K562 (cell line): ENCODE data around the gene ROBO3. TPM values are rescaled to one million over a fixed set of nuclear protein-coding genes. Genes with fewer than 3 reads are reported as not detected.

Experiments used
- ATAC-seq: fragments of 200-7000 bp; cut with Tn5 transposase; 3 replicates; pipeline ENCODE4 v1.9.1; 2020; ENCODE audit warnings: moderate library complexity
- BruUV-seq: library from RNA; stranded (reverse); fragments of 400-500 nt; replicated peaks from 2 replicates; lab custom pipeline; 2021; lab: Mats Ljungman, UMichigan
- CTCF ChIA-PET: fragments of 300-600 bp; formaldehyde crosslinking; extraction: SDS; loops from one replicate; lab custom pipeline; 2021; ENCODE audit warnings: low intra/inter-chr PET ratio; lab: Yijun Ruan, JAX
- POLR2A ChIA-PET: fragments of 300-600, 350-650 bp; sonication (Branson Sonifier 250); formaldehyde crosslinking; extraction: SDS; loops from one replicate; lab custom pipeline; 2021; ENCODE audit warnings: antibody characterized with exemption, inconsistent platforms; lab: Yijun Ruan, JAX
- DNase-seq, 4 experiments: peaks; one replicate each; pipeline versions ENCODE4 v3.0.0 to v3.0.0-alpha.2; 2011 to 2018; ENCODE audit warnings: low spot score in 3 of 4, mixed read lengths in 3 of 4; ENCODE audit errors: extremely low read depth in 1 of 4
- FAIRE-seq: peaks from 2 replicates; lab custom pipeline; 2011; peaks lifted over from hg19 to GRCh38; lab: Jason Lieb, UNC
- H2AFZ ChIP-seq: 2 replicates; pipeline ENCODE4 v1.6.0; 2011; ENCODE audit warnings: low read depth, low read length, control low read depth, inconsistent platforms
- H3K27ac ChIP-seq: fragments of 200-600 bp; 3 replicates; pipeline ENCODE4 v1.8.0; 2011; ENCODE audit warnings: low read depth, mild to moderate bottlenecking, control low read depth, inconsistent platforms, low read length, moderate library complexity, mixed read lengths; ENCODE audit errors: extremely low read depth
- H3K27me3 ChIP-seq, 2 experiments: fragments of 300-600 bp in 1 of 2; 2 replicates in 1 of 2; 3 replicates in 1 of 2; pipeline versions ENCODE4 v1.6.0 to v1.8.0; 2011; ENCODE audit warnings: inconsistent platforms in 2 of 2, low read length in 2 of 2, mild to moderate bottlenecking in 1 of 2, mixed read lengths in 1 of 2, moderate library complexity in 1 of 2; ENCODE audit not compliant: control insufficient read depth in 2 of 2, insufficient read depth in 2 of 2
- H3K36me3 ChIP-seq: fragments of 300-600 bp; 3 replicates; pipeline ENCODE4 v1.8.0; 2011; ENCODE audit warnings: mild to moderate bottlenecking, low read length, inconsistent platforms; ENCODE audit not compliant: control insufficient read depth, insufficient read depth
- H3K4me1 ChIP-seq, 2 experiments: fragments of 200-600 bp in 1 of 2; replicated peaks in 1 of 2; 2 replicates in 1 of 2; 3 replicates in 1 of 2; pipeline versions ENCODE4 v1.5.1 to v1.8.0; 2011; ENCODE audit warnings: inconsistent platforms in 2 of 2, low read length in 2 of 2, mild to moderate bottlenecking in 1 of 2, mixed read lengths in 1 of 2, moderate library complexity in 1 of 2; ENCODE audit not compliant: control insufficient read depth in 2 of 2, insufficient read depth in 2 of 2
- H3K4me2 ChIP-seq: 2 replicates; pipeline ENCODE4 v1.6.1; 2011; ENCODE audit warnings: low read length, control low read depth, inconsistent platforms, mixed read lengths; ENCODE audit not compliant: insufficient read depth
- H3K4me3 ChIP-seq: fragments of 200-600 bp; sonication (generic), shearing (Covaris generic); 2 replicates; pipeline ENCODE4 v1.5.1; 2016; ENCODE audit warnings: control low read depth, inconsistent platforms
- H3K79me2 ChIP-seq: fragments of 200-600 bp; 3 replicates; pipeline ENCODE4 v1.8.0; 2011; ENCODE audit warnings: low read length, inconsistent platforms; ENCODE audit not compliant: control insufficient read depth, insufficient read depth
- H3K9ac ChIP-seq, 2 experiments: 2 replicates each; pipeline versions ENCODE4 v1.6.0 to v1.6.1; 2011; ENCODE audit warnings: low read depth in 2 of 2, low read length in 2 of 2, control low read depth in 1 of 2, inconsistent platforms in 1 of 2, mild to moderate bottlenecking in 1 of 2, mixed read lengths in 1 of 2; ENCODE audit not compliant: insufficient read depth in 1 of 2
- H3K9me1 ChIP-seq: one replicate; pipeline ENCODE4 v1.6.0; 2011; ENCODE audit warnings: inconsistent platforms, mild to moderate bottlenecking, low read length, moderate library complexity; ENCODE audit not compliant: control insufficient read depth, insufficient read depth
- H3K9me3 ChIP-seq: replicated peaks from 2 replicates; pipeline ENCODE4 v1.5.1; 2011; ENCODE audit warnings: low read depth, low read length, inconsistent platforms; ENCODE audit not compliant: control insufficient read depth, insufficient read depth
- H4K20me1 ChIP-seq: replicated peaks from 2 replicates; pipeline ENCODE4 v1.6.1; 2011; ENCODE audit warnings: low read length, inconsistent platforms, mixed read lengths; ENCODE audit not compliant: control insufficient read depth, insufficient read depth
- BCOR ChIP-seq: fragments of 450-650 bp; IDR thresholded peaks from 2 replicates; pipeline ENCODE4 v1.6.1; 2016
- CAMTA2 ChIP-seq: fragments of 250-450 bp; sonication (Bioruptor Pico); conservative IDR thresholded peaks from 2 replicates; pipeline ENCODE4 v1.5.1; 2022
- CBFA2T3 ChIP-seq: fragments of 450-650 bp; IDR thresholded peaks from 2 replicates; pipeline ENCODE4 v1.6.1; 2017
- ETV1 ChIP-seq: fragments of 450-650 bp; conservative IDR thresholded peaks from 2 replicates; pipeline ENCODE4 v1.6.1; 2016; ENCODE audit warnings: missing genetic modification characterization, control low read depth, low read depth, missing compliant biosample characterization
- FOXA3 ChIP-seq, 2 experiments: fragments of 450-650 bp in 1 of 2; sonication (generic) in 1 of 2; formaldehyde crosslinking; IDR thresholded peaks in 1 of 2; conservative IDR thresholded peaks in 1 of 2; 2 replicates each; pipeline versions ENCODE4 v1.4.0 to v1.8.0; 2020 to 2022; ENCODE audit warnings: mild to moderate bottlenecking in 2 of 2, missing genetic modification reagents in 1 of 2
- KDM1A ChIP-seq, 2 experiments: fragments of 450-650 bp; IDR thresholded peaks; 2 replicates each; pipeline ENCODE4 v1.6.1; 2016; ENCODE audit warnings: mild to moderate bottlenecking in 2 of 2
- NR2C2 ChIP-seq, 2 experiments: fragments of 200-800 bp in 1 of 2; sonication (Bioruptor generic) in 1 of 2; sonication (generic) in 1 of 2; formaldehyde crosslinking in 1 of 2; IDR thresholded peaks; 2 replicates each; pipeline versions ENCODE4 v1.6.1 to v1.8.0; 2016 to 2022; ENCODE audit warnings: mild to moderate bottlenecking in 1 of 2, missing compliant biosample characterization in 1 of 2, missing genetic modification characterization in 1 of 2, missing genetic modification reagents in 1 of 2
- RBFOX2 ChIP-seq: fragments of 200-400 bp; formaldehyde crosslinking; IDR thresholded peaks from 2 replicates; pipeline ENCODE4 v1.6.1; 2017; ENCODE audit warnings: low read depth, mild to moderate bottlenecking, low read length, moderate library complexity
- RCOR1 ChIP-seq, 2 experiments: IDR thresholded peaks; 2 replicates each; pipeline ENCODE4 v1.6.1; 2012; ENCODE audit warnings: low read depth in 2 of 2, low read length in 2 of 2, borderline replicate concordance in 1 of 2, improper control_type of control experiment in 1 of 2
- SMC3 ChIP-seq: conservative IDR thresholded peaks from 2 replicates; pipeline ENCODE4 v1.6.1; 2011; ENCODE audit warnings: low read depth, low read length, improper control_type of control experiment; ENCODE audit not compliant: insufficient read depth
- SNRNP70 ChIP-seq: fragments of 200-400 bp; formaldehyde crosslinking; optimal IDR thresholded peaks from 2 replicates; pipeline ENCODE3; 2017; ENCODE audit warnings: low read depth, low read length
- WGBS: fragments of 100-300 bp; shearing (Covaris generic); methylation state at CpG from one replicate; pipeline ENCODE4 v1.1.6; 2016; ENCODE audit warnings: low coverage, mixed read lengths; ENCODE audit not compliant: insufficient coverage; ENCODE audit errors: missing lambda C conversion rate; 5-methylcytosine and 5-hydroxymethylcytosine counted together
- in situ Hi-C: fragments of 300-500 bp; cut with MboI; formaldehyde crosslinking; loops from 4 replicates; pipeline ENCODE4 v1.15.0; 2018; ENCODE audit warnings: inconsistent platforms, mixed read lengths
- intact Hi-C: fragments of 100-400 bp; cut with micrococcal nuclease; formaldehyde crosslinking; loops from 2 replicates; pipeline ENCODE4 v1.14.2; 2022
- polyA plus RNA-seq, 8 experiments: library from polyadenylated mRNA; depleted of rRNA in 4 of 8; stranded (reverse) in 5 of 8; unstranded in 3 of 8; fragments of >200 nt; fragmentation: Nextera tagmentation in 2 of 8; fragmentation: Illumina TruSeq in 1 of 8; extraction: Ambion mirVana in 2 of 8; extraction: Trizol in 1 of 8; gene quantifications; 2 replicates each; pipeline versions ENCODE4 v1.2.1 to v1.2.3, GENCODE V29; 2011 to 2014; ENCODE audit warnings: inconsistent platforms in 1 of 8, missing spikeins in 1 of 8
- total RNA-seq, 7 experiments: library from RNA; depleted of rRNA in 6 of 7; stranded (reverse); fragments of >200 nt in 6 of 7; fragmentation: Illumina TruSeq in 2 of 7; extraction: Trizol in 2 of 7; gene quantifications; 2 replicates each; pipeline versions ENCODE4 v1.2.1 to v1.2.3, GENCODE V29; 2011 to 2021; ENCODE audit warnings: low replicate concordance in 1 of 7
- TF ChIP-seq, protein P1 (sequence below): fragments of 200-800 bp; sonication (Bioruptor generic); IDR thresholded peaks from 2 replicates; pipeline ENCODE4 v1.6.1; 2017; ENCODE audit warnings: missing genetic modification characterization, missing compliant biosample characterization

Gene ROBO3
- total and polyA plus RNA-seq, 9 of the 15 experiments (the other 6 are each of a cell fraction or from before 2014, with no cell fraction given), result 0.29 to 1.4 (median 0.97) TPM; not detected in 2

DNA sequence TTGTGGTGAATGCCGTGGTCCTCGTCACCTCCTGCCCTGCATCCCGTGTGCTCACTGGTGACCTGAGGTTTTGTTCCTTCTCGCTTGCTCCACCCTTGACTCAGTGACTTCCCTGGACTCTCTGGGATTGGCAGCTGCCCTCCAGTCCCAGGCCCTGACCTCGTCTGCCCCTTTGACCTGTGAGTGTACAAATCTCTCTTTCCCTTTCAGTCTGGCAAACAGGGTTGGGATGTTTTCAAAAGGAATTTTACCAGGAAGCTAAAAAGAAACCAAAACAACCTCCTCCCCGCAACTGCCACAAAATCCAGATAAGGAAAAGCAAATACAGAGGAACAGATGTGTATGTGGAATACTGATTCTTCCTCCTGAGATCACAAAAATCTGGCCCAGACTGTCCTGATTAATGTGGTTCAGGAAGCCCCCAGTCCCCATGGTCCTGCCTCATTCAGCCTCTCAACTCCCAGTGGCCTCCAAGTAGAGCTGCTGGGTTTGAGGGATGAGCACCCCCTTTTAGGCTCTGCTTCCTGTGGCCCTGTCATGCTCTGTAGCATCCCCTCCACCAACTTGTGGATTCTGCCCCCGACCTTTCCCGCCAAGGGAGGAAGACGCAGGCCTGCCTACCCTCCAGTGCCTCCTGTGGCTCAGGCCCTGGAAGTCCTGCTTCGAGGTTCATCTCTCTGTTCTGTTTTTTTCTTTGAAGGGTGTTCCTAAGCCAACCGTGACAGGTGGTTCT lies 17.3 kb downstream of the ROBO3 start:
- ATAC-seq (no peak; the same call in 2 of the 3 replicates), DNase-seq (no peak), FAIRE-seq (no peak)
- POLR2A ChIA-PET, result interaction anchor here (1.8 to 2.0 kb wide), 2 partner anchors 11 to 13 kb away, joined by 4 to 9 read pairs; no protein-coding TSS in a partner anchor
- BruUV-seq, result no TSS peak
- Histone ChIP-seq H3K9me3 (no peaks in the 10 kb centered on the region), H4K20me1 (0 out of 2 replicates have a peak, but pooled peaks cover 3% of the 10 kb centered on the region), H3K79me2 (no peaks in the 10 kb centered on the region), H3K9me1 (no peaks in the 10 kb centered on the region), H3K4me2 (no peak overlapping the region), H3K27me3 (peaks cover 6 to 80% of the 10 kb centered on the region in 2 experiments; a peak in 4 of 5 replicates), H3K4me3 (no peak overlapping the region), H3K27ac (no peak overlapping the region), H3K9ac (no peak overlapping the region), H2AFZ (no peak overlapping the region), H3K36me3 (no peaks in the 10 kb centered on the region), H3K4me1 (peaks cover 7 to 15% of the 10 kb centered on the region in 2 experiments; a peak in 3 of 5 replicates)
- intact Hi-C loops (no loop called here), in situ Hi-C loops (no loop called here)
- TF ChIP-seq SMC3 (no peak), CBFA2T3 (peak; percentile 32), ETV1 (tag) (no peak), BCOR (no peak), FOXA3 (CRISPR knock-in tag; conservative IDR thresholded peaks at IDR 0.05 in 1 of 2, IDR thresholded peaks at IDR 0.05 in 1 of 2) (peak in 1 of 2 experiments; percentile 63; a peak in 2 of 4 replicates), CAMTA2 (no peak), KDM1A (IDR thresholded peaks at IDR 0.05) (peak; percentile 67 to 68), RBFOX2 (no peak), RCOR1 (IDR thresholded peaks at IDR 0.05; ENCODE audit: borderline replicate concordance in 1 of 2, low read depth in 2 of 2, low read length in 2 of 2) (peak in 1 of 2 experiments; percentile 65; a peak in 1 of 4 replicates), NR2C2 (CRISPR knock-in tag; IDR thresholded peaks at IDR 0.05) (no peak), NR2C2 (tag; IDR thresholded peaks at IDR 0.05) (peak; percentile 12; the same call in 1 of the 2 replicates), SNRNP70 (no peak)
- TF ChIP-seq, protein P1, sequence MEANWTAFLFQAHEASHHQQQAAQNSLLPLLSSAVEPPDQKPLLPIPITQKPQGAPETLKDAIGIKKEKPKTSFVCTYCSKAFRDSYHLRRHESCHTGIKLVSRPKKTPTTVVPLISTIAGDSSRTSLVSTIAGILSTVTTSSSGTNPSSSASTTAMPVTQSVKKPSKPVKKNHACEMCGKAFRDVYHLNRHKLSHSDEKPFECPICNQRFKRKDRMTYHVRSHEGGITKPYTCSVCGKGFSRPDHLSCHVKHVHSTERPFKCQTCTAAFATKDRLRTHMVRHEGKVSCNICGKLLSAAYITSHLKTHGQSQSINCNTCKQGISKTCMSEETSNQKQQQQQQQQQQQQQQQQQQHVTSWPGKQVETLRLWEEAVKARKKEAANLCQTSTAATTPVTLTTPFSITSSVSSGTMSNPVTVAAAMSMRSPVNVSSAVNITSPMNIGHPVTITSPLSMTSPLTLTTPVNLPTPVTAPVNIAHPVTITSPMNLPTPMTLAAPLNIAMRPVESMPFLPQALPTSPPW (CRISPR knock-in tag), result 0 out of 2 replicates have a peak, but pooled peaks have one; percentile 11
- CTCF ChIA-PET, result interaction anchor here (0.5 kb wide), 1 partner anchor 81 kb away, joined by 3 read pairs; no protein-coding TSS in a partner anchor
- under 1% methylated on average over 11 of the region's 11 CpGs for WGBS
